Activated CD4-positive, alpha-beta T cell treated with anti-CD3 and anti-CD28 coated beads for 1 hour (primary cell): ENCODE results near the gene GAB3.
"Not testable (repeated sequence)": the region's sequence is repeated elsewhere in the genome, so short reads cannot be mapped to it uniquely, and the experiment has no call there.

ENCODE experiments used
- DNase-seq: peaks from one replicate; pipeline ENCODE4 v3.0.0-alpha.2; 2020

Gene GAB3

DNA sequence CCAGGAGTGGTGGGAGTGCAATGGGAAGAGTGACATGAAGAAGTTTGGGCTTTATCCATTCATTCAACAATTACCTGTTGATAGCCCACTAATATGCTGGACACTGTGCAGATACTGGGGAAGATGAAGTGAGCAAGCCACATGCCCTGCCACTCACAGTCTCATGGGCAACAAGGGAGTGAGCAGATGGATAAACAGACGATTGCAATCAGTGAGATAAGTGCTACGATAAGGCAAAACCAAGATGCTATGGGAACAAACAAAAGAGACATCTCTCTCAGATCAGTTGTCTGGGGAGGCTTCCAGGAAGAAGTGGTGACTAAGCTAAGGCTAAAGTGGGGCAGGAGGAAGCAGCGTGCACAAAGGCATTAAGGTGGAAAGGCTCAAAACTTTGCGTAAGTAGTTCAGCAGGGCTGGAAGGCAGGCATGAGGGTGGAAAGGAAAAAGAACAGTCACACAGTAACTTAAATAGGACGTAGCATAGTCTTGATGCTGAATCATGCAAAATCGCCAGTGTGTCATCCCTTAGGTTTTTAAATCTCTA is 31.7 kb downstream of the GAB3 start:
- peak; percentile 13 for DNase-seq

DNA sequence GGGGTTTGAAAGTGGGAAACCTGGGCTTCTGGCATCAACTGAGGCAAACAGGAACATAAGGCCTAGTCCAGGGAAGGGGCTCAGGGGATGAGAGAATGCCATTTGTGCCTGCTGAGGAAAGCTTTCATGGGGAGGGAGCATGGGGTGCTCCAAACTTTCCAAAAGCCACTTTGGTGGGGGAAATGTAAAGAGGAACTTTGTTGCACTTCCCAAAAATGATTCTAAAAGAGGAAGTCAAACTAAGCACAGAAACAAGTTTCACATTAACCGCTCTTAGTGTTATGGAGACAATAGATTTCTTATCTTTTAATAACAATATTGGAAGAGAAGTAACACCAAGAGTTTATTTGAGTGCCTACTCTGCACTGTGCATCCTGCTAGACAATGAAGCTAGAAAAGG is 32.3 kb downstream of the GAB3 start:
- no peak for DNase-seq

DNA sequence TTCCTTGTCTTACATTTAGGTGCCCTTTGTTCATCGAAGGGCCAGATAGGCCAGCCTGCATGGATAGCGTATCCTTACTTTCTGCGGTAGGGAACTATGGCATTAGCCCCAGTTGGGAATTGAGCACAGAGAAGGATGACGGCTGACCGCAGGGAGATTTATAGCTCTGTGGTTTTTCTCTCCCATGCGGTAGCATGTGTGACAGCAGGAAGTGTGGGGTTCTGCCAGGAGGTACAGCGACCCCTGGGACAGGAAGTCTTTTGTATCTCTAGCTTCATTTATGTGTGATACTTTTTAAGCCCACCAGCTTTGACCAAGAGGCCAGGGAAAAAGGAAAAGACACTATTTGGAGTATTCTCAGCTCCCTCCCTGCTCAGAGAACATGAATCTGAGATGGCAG is 33.1 kb downstream of the GAB3 start:
- no peak for DNase-seq

DNA sequence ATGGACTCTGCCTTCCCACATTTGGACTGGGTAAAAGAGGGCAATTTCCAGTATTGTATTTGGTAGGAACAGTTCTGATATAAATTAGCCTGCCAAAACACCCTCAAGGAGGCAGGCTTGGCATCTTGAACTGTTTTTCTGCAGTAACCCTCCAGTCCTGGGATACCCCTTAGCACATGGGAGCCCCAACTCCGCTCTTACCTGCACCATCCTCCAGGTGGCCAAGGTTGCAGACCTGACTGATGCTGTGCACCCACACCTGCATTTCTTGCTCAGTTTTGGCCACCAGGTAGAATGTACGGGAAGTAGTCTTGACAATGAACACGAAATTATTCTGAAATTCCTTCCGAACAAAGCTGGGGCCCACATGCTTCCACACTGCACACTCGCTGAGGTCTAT is 35.1 kb downstream of the GAB3 start:
- DNase-seq, result no peak

DNA sequence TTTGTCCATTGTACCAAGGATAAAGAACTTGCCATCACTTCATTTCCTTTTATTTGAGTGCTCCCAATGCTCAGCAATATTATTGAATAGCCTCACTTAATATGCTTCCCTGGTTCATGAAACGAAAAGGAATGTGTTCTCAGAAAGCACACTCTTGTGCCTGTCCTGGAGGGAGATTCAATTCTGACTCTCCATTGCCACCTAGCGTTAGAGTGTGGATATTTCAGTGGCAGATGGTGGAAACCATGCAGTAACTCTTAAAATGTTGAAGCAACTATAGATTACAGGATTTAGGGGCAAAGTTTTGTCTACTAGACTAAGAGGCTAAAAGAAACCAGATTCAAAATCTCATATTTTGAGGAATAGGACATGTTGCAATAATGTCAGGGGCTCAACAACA is 36.0 kb downstream of the GAB3 start:
- no peak for DNase-seq

DNA sequence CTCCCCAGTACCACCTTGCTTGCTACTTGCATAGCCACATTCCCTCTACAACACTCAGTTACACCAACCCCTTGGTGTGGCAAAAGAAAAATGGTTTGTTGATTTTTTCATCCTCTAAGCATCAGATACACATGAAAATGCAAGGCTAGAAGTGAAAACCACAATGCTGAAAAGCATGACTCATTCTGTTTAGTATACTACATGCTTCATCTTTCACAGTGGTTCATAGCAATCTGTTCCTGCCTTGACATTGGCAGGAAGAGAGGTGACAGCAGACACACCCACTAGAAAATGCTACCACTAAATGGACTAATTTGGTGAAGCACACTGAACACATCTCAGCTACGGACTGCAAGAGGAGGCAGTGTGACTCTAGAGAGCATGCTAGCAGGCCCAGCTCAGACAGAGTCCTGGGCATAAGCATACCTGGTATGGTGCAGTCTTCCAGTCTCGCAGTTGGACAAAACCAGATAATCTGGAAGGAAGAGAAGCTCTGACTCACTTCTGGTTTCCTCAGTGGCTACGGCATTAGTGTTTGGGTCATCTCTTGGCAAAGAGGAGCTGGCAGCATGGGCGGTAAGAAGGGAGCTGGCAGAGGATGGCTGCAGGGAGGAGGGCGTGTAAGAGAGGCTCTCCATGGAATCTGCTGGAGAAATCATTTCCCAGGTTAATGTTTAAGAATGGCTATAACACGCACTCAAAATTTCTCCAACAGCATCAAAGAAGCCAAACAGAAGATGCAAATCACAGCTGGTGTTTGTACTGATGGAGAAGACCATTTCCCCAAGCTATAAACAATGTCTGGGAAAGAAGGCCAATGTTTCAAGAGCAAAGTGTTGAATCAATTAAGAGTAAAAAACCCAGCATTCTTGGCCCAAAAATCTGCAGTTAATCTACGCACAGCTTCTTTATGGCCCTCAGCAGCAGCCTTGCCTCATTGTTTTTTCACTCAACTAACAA is 37.8 kb downstream of the GAB3 start:
- DNase-seq, result no peak

DNA sequence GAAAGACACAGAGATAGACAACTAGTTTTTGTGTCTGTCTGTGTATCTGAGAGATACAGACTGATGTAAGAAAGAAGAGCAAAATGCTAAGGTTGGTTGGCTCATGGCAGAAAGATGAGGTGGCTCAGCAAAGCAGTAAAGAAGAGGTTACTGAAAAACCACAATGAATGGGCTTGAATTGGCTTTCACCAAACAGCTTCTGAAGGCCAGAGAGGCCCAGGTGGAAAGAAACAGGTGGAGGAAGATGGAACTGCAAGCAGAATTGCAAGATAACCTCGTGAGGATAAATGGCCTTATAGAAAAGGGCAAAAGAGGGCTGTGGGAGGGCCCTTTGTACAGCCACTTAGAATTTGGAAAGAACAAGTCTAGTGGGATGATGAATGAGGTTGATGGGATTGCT is 39.6 kb downstream of the GAB3 start:
- DNase-seq, result no peak

DNA sequence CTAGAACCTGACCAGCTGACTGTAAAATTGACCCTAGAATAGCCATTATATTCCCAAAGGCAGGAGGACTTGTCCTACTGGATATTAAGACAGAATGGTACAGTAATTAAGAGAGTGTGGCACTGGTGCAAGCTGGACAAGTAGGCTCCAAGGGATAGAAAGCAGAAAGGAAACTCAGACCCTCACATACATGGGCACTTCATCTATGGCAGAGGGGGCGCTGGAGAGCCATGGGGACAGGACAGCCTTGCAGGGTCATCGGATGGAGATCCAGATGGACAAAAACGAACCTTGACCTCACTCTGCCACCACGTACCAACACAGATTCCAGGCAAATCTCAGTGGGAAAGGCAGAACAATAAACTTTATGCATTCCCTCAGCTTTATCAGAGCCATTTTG is 40.6 kb downstream of the GAB3 start:
- DNase-seq, result no peak

DNA sequence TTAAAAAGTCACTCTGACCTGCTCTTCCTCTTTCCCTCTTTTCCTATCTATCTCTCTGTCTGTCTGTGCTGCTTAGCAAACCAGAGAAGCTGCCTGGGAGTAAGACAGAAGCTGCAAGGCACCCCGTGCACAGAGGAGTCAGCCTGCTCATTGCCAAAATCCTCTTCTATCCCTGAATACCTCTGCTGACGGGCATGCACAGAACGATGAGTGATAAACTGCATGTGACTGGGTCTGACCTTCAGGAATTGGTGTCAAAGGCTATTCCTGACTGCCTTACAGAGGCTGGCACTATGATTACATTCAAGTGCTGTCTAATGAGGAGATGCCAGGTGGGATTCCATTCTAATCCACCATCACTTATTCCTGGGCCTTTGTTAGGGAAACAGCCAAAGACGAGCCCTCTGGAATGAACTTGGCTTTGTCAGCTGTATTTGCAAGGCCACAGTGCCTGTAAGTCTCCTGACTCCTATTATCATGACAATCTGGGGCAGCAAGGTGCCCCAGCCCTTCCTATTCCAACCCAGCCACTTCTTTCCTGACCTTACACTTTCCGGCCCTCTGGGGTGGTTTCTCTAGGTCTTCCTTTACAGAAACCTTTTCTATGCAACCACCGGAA is 52.1 kb downstream of the GAB3 start:
- no peak for DNase-seq

DNA sequence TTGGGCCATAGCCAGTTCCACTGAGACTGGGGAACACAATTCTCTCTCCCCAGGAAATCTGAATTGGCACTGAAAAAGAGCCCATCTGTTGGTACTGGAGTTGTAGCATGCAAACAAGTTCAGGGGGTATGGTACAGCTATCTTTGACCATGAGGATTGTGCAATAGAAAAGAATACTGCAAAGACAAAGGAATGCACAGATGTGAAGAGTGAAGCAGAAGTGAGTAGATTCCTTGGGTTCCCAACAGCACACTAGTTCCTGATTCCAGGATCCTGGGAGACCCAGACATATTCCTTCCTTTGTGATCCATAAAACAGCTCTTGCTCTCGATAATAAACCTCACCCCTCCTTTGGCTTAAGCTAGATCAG is 54.2 kb downstream of the GAB3 start:
- no peak for DNase-seq

DNA sequence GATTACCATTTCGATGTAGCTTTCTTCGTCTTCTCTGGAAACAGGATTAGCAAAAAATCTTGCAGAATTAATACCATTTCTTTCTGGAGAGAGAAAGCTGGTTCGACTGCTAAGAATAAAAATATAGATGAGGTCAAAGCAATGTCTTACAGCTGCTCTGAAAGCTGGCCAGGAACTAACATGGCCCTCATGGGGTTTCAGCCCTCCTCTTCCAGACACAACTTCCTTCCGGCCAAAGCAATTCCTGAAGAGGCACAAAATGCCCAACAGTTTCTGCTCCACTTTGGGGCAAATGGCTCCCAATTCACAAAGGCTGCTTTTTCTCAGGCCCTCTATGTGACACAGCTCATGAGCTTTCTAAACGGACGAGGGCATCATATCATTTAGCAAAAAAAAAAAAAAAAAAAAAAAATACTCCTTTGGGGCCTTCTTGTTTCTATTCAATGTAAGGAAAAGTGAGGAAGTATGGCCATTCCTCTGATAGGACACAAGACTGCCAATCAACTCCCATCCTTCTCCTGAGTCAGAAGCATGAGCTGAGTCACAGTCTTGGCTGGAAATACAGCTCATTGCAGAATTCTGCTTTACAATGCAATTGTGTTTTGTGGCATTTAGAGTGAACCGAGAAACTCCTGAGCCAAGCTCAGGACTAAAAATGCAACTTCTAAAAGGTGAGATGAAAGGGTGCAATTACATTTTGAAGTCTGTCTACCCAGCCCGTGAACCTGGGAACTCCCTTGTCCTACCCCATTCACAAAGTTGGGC is 54.8 kb downstream of the GAB3 start:
- DNase-seq, result no peak

DNA sequence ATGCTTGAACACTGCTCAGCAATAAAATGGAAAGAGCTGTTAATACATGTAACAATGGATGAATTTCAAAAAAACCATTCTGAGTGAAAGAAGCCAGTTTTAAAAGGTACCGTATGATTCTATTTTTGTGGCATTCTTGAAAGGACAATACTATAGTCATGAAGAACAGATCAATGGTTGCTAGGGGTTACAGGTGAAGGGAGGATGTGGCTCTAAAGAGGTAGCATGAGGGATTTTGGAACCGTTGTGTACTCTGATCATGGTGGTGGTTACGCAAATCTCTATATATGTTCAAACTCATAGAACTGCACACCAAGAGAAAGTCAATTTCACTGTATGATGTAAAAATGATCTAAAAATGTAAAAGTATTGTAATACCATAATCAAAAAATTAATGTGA is 57.5 kb downstream of the GAB3 start:
- DNase-seq, result no peak

DNA sequence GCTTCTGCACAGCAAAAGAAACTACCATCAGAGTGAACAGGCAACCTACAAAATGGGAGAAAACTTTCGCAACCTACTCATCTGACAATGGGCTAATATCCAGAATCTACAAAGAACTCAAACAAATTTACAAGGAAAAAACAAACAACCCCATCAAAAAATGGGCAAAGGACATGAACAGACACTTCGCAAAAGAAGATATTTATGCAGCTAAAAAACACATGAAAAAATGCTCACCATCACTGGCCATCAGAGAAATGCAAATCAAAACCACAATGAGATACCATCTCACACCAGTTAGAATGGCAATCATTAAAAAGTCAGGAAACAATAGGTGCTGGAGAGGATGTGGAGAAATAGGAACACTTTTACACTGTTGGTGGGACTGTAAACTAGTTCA is 60.4 kb downstream of the GAB3 start:
- not testable (repeated sequence) for DNase-seq

DNA sequence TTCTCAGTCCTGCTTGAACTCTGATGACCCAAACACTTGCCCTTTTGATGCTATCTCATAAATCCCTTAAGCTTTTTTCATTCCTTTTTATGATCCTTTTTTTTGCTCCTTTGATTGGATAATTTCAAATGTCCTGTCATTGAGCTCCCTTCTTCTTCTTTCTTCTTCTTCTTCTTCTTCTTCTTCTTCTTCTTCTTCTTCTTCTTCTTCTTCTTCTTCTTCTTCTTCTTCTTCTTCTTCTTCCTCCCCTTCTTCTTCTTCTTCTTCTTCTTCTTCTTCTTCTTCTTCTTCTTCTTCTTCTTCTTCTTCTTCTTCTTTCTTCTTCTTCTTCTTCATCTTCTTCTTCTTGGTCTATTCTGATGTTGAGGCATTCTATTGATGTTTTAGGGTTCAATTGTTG is 78.8 kb downstream of the GAB3 start:
- DNase-seq, result not testable (repeated sequence)

DNA sequence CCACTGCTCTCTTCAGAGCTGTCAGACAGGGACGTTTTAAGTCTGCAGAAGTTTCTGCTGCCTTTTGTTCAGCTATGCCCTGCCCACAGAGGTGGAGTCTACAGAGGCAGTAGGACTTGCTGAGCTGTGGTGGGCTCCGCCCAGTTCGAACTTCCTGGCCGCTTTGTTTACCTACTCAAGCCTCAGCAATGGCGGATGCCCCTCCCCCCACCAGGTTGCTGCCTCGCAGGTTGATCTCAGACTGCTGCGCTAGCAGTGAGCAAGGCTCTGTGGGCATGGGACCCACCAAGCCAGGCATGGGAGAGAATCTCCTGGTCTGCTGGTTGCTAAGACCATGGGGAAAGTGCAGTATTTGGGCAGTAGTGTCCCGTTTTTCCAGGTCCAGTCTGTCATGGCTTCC is 80.0 kb downstream of the GAB3 start:
- DNase-seq, result not testable (repeated sequence)

DNA sequence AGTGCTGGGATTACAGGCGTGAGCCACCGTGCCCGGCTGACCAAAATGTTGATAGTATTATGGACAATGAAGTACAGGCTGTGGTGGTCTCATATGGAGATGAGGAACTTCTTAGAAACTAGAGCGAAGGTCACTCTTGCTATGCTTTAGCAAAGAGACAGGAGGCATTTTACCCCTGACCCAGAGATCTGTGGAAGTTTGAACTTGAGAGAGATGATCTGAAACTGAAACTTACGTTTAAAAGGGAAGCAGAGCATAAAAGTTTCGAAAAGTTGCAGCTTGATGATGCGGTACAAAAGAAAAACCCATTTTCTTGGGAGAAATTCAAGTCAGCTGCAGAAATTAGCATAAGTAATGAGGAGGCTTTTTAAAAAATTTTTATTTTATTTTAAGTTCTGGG is 89.0 kb downstream of the GAB3 start:
- no peak for DNase-seq

DNA sequence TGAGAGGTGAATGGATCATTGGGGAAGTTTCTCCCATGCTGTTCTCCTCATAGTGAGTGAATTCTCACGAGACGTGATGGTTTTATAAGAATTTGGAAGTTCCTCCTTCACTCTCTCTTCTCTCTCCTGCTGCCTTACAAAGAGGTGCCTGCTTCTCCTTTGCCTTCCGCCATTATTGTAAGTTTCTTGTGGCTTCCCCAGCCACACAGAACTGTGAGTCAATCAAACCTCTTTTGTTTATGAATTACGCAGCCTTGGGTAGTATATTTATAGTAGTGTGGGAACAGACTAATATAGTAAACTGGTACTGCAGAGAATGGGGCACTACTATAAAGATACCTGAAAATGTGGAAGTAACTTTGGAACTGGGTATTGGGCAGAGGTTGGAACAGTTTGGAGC is 89.7 kb downstream of the GAB3 start:
- no peak for DNase-seq

DNA sequence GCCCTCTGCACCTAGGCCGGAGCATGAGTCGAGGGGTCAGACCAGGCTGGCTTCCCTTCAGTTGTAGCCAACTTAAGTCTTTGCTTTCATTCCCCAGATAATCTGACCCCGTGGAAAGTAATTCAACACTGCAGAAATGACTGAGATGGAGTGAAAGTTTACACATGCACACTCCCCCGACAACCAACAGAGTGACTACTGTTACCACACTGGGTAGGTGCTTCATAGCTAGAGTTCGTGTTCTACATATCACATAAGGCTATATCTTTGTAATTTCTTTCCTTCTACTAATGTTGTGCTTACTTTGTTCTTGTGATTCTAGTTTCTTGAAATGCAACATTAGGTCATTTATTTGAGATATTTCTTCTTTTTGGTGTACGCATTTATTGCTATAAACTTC is 90.3 kb downstream of the GAB3 start:
- DNase-seq, result no peak

DNA sequence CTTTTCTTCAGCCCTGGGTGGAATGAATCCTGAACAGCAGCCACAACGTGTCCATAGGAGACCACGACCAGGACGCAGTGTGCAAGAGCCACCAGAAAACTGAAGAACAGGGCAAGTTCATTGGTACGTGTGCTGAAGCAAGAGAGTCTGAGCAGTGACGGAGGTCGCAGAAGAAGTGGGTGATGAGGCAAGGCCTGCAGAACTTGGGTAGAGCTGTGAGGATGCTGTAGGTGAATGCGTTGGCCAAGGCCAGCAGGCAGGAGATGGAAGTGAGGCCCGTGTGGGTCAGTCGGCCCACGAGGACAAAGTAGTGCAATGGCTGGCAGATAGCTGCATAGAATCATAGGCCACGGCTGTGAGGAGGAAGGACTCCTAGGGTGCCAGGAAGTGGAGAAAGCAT is 91.9 kb downstream of the GAB3 start:
- DNase-seq, result no peak

DNA sequence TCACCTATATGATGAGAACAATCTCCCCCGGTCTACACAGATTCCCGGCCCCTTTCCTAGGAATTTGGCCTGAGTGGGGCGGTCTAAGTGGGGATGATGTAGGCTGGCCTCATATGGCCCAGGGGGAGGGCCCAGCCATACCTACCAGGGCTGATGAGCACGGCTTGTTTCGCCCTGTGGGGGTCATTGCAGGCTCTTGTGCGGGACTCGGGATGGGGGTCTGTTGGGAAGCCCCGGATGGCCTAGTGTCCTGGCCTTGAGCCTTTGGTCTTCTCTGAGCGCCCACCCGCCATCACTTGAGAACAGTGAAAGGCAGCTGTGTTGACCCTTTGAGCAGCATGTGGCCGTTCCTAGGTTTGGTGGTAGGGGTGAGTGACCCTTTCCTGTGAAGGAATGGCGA is 92.7 kb downstream of the GAB3 start:
- DNase-seq, result no peak

DNA sequence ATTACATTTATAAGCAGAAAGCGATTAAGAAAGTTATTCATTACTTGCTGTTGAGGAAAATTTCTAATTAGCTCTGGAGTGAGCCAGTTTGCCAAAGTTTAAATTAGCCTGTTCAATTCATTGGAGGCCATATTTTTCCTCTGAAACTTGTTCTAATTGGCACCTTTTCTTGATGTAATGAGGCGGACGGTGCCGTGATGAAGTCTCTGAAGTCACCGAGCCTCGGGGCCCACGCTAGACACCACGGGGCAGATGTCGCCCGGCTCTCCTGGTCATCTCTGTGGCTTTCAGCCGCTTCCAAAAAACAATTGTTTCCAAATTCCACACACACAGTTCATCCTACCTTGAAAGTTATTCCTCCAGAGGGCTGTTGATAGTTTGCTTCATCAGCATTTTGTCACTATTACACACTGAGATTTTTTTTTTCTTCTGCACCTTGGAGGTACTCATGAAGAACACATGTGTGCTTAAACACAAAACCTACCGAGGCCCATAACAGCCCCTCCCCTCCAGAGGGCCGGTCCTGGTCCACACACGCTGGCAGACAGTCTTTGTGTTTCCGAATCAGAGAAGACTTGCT is 93.6 kb downstream of the GAB3 start:
- no peak for DNase-seq

DNA sequence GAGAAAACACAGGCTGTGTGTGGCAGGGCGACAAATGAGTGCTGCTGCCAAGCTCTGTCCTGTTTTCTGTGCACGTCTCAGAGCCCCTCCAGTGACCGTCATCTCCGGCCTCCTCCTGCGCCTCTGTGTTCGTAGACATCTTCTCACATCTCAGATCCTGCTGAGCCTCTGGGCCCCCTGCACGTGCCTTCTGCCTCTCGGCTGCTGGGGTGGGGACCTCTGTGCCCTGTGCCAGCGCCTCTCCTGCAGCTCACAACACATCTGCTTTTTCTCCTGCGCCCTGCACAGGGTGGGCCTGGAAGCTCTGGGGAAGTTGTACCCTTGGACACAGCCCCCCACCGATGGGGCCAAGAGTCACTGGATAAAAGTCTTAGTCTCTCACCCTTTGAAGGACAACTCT is 95.1 kb downstream of the GAB3 start:
- no peak for DNase-seq

DNA sequence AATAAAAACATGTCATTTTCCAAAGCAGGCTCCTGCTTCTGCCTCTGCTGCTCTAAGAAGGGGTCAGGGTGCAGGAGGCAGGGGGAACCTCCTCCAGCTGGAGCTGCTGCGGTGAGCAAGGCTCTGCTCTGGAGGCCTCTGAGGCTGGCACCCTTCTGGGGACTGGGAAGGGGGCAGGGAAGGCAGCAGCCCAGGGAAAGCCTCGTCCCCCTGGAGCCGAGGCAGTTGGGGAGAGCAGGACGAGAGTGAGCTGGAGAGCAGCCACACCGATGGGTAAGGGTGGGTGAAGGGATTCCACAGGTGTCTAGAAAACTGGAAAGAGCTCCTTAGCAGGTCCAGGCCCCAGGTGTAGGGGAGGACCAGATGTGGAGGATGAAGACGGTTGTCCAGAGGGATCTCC is 95.5 kb downstream of the GAB3 start:
- DNase-seq, result no peak
